NCI-H1417 (cell line): Measurements from ENCODE around the gene NEDD4L.

ENCODE experiments used
- DNase-seq, 3 experiments: peaks; one replicate each; lab custom pipeline; 2025; lab: John Stamatoyannopoulos, UW

Gene NEDD4L

GRCh38 chr18:58054041-58054781 is 10.2 kb downstream of the NEDD4L start:
- no peak for DNase-seq

GRCh38 chr18:58055890-58056558 is 12.0 kb downstream of the NEDD4L start:
- DNase-seq, result peak in 1 of 3 experiments; percentile 35

GRCh38 chr18:58056852-58057251 is 12.8 kb downstream of the NEDD4L start:
- no peak for DNase-seq

GRCh38 chr18:58057291-58057965 is 13.4 kb downstream of the NEDD4L start:
- DNase-seq, result peak in 2 of 3 experiments; percentile 54 to 88

- DNase-seq, result no peak
These were observed 14.7 kb downstream of the NEDD4L start for GRCh38 chr18:58058720-58059119.

GRCh38 chr18:58060254-58060653 is 16.2 kb downstream of the NEDD4L start:
- DNase-seq, result no peak

GRCh38 chr18:58061349-58061748 is 17.3 kb downstream of the NEDD4L start:
- DNase-seq, result no peak

GRCh38 chr18:58064406-58064998 is 20.5 kb downstream of the NEDD4L start:
- no peak for DNase-seq

GRCh38 chr18:58065956-58066355 is 21.9 kb downstream of the NEDD4L start:
- no peak for DNase-seq

GRCh38 chr18:58067601-58068000 is 23.6 kb downstream of the NEDD4L start:
- DNase-seq, result no peak

GRCh38 chr18:58069099-58069498 is 25.1 kb downstream of the NEDD4L start:
- DNase-seq, result no peak

- peak in 1 of 3 experiments; percentile 58 for DNase-seq
These were observed 25.8 kb downstream of the NEDD4L start for GRCh38 chr18:58069721-58070292.

GRCh38 chr18:58076052-58076451 is 32.0 kb downstream of the NEDD4L start:
- DNase-seq, result no peak

GRCh38 chr18:58077329-58077728 is 33.3 kb downstream of the NEDD4L start:
- DNase-seq, result no peak

- DNase-seq, result no peak
These were observed 35.0 kb downstream of the NEDD4L start for GRCh38 chr18:58078889-58079573.

- peak in 2 of 3 experiments; percentile 30 to 57 for DNase-seq
These were observed 36.4 kb downstream of the NEDD4L start for GRCh38 chr18:58080451-58080850.

GRCh38 chr18:58087928-58088690 is 44.1 kb downstream of the NEDD4L start:
- DNase-seq, result no peak

- peak in 1 of 3 experiments; percentile 58 for DNase-seq
These were observed 44.7 kb downstream of the NEDD4L start for GRCh38 chr18:58088691-58089065.

- DNase-seq, result no peak
These were observed 47.1 kb downstream of the NEDD4L start for GRCh38 chr18:58091099-58091611.

- DNase-seq, result no peak
These were observed 49.3 kb downstream of the NEDD4L start for GRCh38 chr18:58093311-58093803.
